ENCODE measurements around the gene SLC25A21. TPM values are rescaled to one million over a fixed set of nuclear protein-coding genes. Genes with fewer than 3 reads are reported as not detected.
"Not testable (repeated sequence)": the region's sequence is repeated elsewhere in the genome, so short reads cannot be mapped to it uniquely, and the experiment has no call there.

SLC25A21 gene
- total RNA-seq, 1 donor from 2014 or later = 1.2 TPM

DNA sequence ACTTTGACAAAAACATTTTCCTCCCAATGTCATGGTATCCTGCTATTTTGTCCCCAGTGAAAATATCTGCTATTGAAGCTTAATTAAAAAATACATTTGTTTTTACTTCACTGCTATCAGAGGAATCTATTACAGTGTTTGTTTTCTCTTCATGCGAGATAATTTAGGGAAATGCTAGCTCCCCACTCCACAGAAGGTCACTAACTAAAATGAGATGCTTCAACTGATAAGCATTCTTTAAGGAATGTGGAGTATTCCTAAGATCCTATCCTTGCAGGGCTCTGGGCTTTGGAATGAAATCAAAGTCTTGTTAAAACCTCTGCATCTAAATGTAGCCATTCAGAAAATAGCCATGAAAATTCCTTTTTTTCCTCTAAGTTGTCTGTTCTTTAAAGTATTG lies 471.3 kb downstream of the SLC25A21 start:
- H3K36me3 Mint-ChIP-seq (ENCODE audit: low read depth, unreplicated experiment) = no peaks in the 10 kb centered on the region
- no peak overlapping the region for H3K27ac Mint-ChIP-seq (ENCODE audit: unreplicated experiment)
- H3K27me3 Mint-ChIP-seq (ENCODE audit: unreplicated experiment) = peaks cover 2% of the 10 kb centered on the region
- no peaks in the 10 kb centered on the region for H3K9me3 Mint-ChIP-seq (ENCODE audit: unreplicated experiment)
- DNase-seq (ENCODE audit: low spot score) = no peak
- H3K4me1 Mint-ChIP-seq (ENCODE audit: unreplicated experiment) = peaks cover 2% of the 10 kb centered on the region
- TF ChIP-seq, protein P1, sequence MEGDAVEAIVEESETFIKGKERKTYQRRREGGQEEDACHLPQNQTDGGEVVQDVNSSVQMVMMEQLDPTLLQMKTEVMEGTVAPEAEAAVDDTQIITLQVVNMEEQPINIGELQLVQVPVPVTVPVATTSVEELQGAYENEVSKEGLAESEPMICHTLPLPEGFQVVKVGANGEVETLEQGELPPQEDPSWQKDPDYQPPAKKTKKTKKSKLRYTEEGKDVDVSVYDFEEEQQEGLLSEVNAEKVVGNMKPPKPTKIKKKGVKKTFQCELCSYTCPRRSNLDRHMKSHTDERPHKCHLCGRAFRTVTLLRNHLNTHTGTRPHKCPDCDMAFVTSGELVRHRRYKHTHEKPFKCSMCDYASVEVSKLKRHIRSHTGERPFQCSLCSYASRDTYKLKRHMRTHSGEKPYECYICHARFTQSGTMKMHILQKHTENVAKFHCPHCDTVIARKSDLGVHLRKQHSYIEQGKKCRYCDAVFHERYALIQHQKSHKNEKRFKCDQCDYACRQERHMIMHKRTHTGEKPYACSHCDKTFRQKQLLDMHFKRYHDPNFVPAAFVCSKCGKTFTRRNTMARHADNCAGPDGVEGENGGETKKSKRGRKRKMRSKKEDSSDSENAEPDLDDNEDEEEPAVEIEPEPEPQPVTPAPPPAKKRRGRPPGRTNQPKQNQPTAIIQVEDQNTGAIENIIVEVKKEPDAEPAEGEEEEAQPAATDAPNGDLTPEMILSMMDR (IDR thresholded peaks at IDR 0.05; ENCODE audit: unreplicated experiment) = no peak
- no peak overlapping the region for H3K4me3 Mint-ChIP-seq (ENCODE audit: unreplicated experiment)

- no peaks in the 10 kb centered on the region for H3K36me3 Mint-ChIP-seq (ENCODE audit: low read depth, unreplicated experiment)
- TF ChIP-seq, protein P1 (IDR thresholded peaks at IDR 0.05; ENCODE audit: unreplicated experiment) = no peak
Measured at GRCh38 chr14:36700651-36701050, 471.8 kb downstream of the SLC25A21 start.

DNA sequence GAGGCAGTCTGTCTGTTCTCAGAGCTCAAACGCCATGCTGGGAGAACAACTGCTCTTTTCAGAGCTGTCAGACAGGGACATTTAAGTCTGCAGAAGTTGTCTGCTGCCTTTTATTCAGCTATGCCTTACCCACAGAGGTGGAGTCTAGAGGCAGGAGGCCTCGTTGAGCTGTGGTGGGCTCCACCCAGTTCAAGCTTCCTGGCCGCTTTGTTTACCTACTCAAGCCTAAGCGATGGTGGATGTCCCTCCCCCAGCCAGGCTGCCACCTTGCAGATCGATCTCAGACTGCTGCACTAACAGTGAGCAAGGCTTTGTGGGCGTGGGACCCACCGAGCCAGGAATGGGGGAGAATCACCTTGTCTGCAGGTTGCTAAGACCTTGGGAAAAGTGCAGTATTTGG lies 473.0 kb downstream of the SLC25A21 start:
- H3K36me3 Mint-ChIP-seq (ENCODE audit: low read depth, unreplicated experiment); H3K27me3 Mint-ChIP-seq (ENCODE audit: unreplicated experiment); DNase-seq (ENCODE audit: low spot score); H3K4me1 Mint-ChIP-seq (ENCODE audit: unreplicated experiment); H3K27ac Mint-ChIP-seq (ENCODE audit: unreplicated experiment); H3K4me3 Mint-ChIP-seq (ENCODE audit: unreplicated experiment); H3K9me3 Mint-ChIP-seq (ENCODE audit: unreplicated experiment): not testable (repeated sequence)

More at GRCh38 chr14:36700651-36701050, 471.8 kb downstream of the SLC25A21 start:
- no peak for DNase-seq (ENCODE audit: low spot score)
- H3K4me3 Mint-ChIP-seq (ENCODE audit: unreplicated experiment) = no peak overlapping the region
- H3K4me1 Mint-ChIP-seq (ENCODE audit: unreplicated experiment) = peaks cover 2% of the 10 kb centered on the region
- H3K9me3 Mint-ChIP-seq (ENCODE audit: unreplicated experiment) = no peaks in the 10 kb centered on the region
- no peak overlapping the region for H3K27ac Mint-ChIP-seq (ENCODE audit: unreplicated experiment)
- peaks cover 2% of the 10 kb centered on the region for H3K27me3 Mint-ChIP-seq (ENCODE audit: unreplicated experiment)

- TF ChIP-seq, protein P1 (IDR thresholded peaks at IDR 0.05; ENCODE audit: unreplicated experiment) = no peak
- no peaks in the 10 kb centered on the region for H3K9me3 Mint-ChIP-seq (ENCODE audit: unreplicated experiment)
- no peak overlapping the region for H3K4me3 Mint-ChIP-seq (ENCODE audit: unreplicated experiment)
- H3K27me3 Mint-ChIP-seq (ENCODE audit: unreplicated experiment) = peaks cover 3% of the 10 kb centered on the region
- no peak overlapping the region for H3K27ac Mint-ChIP-seq (ENCODE audit: unreplicated experiment)
- peaks cover 9% of the 10 kb centered on the region for H3K4me1 Mint-ChIP-seq (ENCODE audit: unreplicated experiment)
- no peak for DNase-seq (ENCODE audit: low spot score)
- no peaks in the 10 kb centered on the region for H3K36me3 Mint-ChIP-seq (ENCODE audit: low read depth, unreplicated experiment)
Measured at GRCh38 chr14:36690311-36691040, 481.9 kb downstream of the SLC25A21 start.

DNA sequence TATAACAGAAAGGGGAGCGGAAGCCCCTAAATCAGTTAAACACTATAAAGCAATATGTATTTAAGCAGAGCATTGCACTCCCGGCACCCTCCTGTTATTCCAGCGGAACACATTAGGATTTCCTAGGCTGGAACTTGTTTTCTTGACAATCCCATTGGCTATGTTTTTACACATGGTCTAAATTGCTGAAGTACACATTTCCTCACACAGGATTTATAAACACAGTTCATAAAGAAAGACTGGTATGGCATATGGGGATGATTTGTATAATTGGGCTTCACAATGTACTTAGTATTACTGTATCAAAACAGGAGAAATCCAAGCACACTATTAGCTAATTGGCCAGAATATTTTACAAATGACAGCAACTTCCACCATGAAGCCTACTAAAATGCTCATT lies 487.5 kb downstream of the SLC25A21 start:
- Mint-ChIP-seq H3K36me3 (ENCODE audit: low read depth, unreplicated experiment) (no peaks in the 10 kb centered on the region), H3K4me1 (ENCODE audit: unreplicated experiment) (peaks cover 14% of the 10 kb centered on the region), H3K27ac (ENCODE audit: unreplicated experiment) (no peak overlapping the region), H3K27me3 (ENCODE audit: unreplicated experiment) (peaks cover 4% of the 10 kb centered on the region), H3K4me3 (ENCODE audit: unreplicated experiment) (no peak overlapping the region), H3K9me3 (ENCODE audit: unreplicated experiment) (no peaks in the 10 kb centered on the region)
- no peak for DNase-seq (ENCODE audit: low spot score)
- TF ChIP-seq, protein P1 (IDR thresholded peaks at IDR 0.05; ENCODE audit: unreplicated experiment) = no peak

Data from endothelial cell (in vitro differentiated cells).